KG1 (cell line): ENCODE measurements around the gene CACNB4.
"Not testable (repeated sequence)": the region's sequence is repeated elsewhere in the genome, so short reads cannot be mapped to it uniquely, and the experiment has no call there.

ENCODE experiments used
- DNase-seq: peaks from one replicate; lab custom pipeline; 2025; lab: John Stamatoyannopoulos, UW

Gene CACNB4

DNA sequence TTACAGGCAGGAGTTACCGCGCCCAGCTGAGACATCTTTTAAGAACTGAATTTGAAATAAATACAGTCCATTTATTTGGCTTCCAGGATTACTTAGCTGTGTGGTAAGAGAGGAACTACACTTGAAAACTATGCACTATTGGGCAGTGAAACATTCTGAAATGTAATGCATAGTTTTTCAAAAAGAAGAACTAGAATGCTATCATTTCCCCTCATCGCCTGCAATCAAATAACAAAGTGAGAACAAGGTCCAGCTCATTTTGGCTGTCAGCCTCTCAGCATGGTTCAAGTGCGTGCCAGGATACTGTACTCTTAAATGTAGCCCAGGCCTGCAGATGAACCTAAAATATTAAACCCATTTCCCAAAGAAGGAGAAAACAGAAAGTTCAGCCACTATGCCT lies 194.0 kb downstream of the CACNB4 start:
- no peak for DNase-seq

DNA sequence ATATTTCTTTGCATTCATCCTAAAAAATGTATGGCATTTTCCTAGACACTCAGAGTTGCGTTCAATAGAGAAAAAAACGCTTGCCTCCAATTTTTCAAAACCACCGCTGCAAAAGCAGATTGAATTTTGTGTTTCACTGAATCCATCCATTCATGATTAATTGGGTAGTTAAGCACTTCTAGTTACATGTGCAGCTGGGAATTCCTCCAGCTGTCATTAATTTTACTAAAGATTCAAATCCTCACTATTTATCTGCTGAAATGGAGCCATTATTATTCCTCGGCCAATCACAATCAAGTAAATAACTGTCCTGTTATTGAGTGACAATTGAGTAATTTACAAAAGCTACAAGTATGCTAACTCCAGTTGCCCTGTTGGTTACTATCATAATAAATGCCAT lies 194.8 kb downstream of the CACNB4 start:
- DNase-seq, result no peak

DNA sequence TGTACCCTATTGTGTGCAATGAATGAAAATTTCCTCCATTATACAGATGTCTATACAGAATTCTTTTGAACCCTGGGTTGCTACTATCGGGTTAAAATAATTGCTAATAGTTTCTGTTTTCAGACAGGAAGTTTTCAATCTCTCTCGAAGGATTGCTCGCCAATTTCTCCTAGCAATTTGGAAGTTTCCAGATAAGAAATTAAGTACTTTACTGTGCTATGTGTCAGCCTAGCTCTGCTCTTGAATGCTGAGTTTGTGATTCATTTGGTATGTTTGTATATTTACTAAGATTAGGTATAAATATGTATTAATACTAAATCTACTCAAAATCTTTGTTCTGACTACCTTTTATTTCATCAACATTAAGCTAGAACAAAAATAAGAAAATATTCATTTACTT lies 196.0 kb downstream of the CACNB4 start:
- DNase-seq, result no peak

DNA sequence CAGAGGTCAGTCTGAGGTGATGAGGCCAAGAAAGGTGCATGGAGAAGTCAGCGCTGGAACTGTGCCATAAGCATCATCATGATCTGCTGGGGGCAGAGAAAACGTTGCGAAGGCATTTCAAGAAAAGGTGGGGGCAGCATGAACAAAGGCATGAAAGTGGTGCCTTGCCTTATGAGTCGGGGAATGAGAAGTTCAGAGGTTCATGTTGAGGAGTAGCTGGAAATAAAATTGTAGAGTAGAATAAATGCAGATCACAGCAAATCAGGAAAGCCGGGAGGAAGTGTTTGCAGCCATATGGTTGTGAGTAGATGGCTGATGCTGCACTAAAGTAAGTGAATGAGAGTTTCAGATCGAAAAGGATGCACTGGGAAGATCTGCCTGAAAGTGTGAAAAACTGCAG lies 198.5 kb downstream of the CACNB4 start:
- no peak for DNase-seq

GRCh38 chr2:151899156-151899555 lies 199.7 kb downstream of the CACNB4 start:
- no peak for DNase-seq

DNA sequence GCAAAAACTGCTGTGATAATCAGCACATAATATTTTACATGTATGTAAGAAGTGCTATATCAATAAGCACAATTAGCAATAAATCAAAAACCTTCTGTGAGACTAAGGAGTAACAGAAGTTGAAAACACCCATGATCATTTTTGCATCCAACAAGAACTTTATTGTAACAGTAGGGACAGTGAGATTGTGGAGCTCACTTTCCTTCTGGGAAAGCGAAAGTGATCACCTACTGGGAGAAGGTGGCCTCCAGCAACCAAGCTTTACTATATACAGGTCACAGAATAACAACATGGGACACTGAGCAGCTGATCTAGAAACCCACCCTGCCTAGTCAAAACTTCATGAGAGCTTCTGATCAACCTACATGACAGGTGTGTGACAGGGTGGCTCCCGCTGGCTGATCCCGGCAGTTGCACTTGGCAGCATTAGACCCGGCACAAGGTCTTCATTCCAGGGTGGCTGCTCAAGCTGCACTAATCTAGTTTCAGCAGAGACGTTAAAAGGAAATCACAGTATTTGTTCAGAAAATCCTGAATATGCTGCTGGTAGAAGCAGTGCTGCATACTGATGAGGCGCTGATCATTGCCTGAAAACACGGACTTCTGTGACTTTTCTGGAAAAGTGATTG lies 207.2 kb downstream of the CACNB4 start:
- no peak for DNase-seq

DNA sequence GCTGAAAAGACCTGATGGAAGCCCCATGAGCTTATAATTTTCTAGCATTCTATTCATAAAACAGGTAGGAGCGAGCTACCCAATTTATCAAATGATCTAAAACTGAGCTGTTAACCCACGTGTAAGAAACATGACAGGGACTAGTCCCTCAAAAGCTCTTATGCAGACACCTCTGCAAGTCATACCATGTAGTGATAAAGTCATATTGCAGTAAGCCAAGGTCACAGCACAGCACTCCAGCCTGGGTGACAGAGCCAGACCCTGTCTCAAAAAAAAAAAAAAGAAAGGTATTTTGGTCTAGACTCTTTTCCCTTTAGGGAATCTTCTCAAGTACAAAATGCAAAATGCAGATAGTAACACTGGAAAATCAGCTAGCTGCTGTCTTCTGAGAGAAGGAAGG lies 211.7 kb downstream of the CACNB4 start:
- no peak for DNase-seq

DNA sequence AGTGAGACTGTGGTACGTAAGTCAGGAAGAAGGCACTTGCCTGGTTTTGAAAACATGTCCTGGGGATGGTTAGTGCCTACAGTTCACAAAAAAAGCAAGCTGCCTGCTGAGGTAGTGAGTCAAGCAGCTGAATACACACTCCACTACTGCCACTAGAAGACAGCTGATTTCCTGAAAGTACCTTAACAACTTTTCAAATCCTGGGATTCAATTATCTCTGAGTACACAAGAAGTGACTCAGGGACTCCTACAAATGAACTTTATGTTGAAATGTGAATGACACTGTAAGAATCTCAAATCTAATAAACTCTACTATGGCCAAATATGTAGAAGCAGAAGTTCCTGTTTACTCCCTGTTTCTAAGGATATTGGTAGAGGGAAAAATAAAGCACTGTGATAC lies 212.6 kb downstream of the CACNB4 start:
- DNase-seq, result no peak

DNA sequence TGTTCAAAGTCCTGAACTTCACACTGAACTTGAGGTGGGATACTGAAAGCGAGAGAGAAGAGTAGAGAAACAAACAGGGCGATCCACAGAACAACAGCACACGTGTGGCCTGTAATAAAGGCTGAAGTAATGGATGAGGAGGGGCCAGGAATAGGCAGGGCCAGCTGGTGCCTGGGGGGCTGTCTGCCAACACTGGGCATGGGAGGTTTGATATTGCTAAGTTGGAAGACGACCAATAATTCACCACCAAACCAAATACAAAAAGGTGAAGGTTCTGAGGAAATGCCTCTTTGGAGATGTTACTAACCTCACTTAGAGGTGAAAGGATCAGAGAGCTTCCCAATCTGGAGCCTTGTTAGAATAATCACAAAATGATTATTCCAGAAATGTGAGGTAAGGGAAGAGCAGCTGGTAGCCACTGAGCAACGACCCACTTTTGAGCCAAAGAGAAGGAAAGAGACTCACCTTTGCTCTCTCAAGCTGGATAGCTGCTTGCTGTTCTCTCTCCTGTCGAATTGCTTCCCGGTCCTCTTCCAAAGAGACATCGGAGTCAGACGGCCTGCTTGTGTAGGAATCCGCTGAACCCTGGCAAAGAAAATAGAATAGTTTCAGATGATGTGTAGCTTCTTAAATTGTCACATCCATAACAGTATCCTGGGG lies 215.9 kb downstream of the CACNB4 start:
- no peak for DNase-seq

DNA sequence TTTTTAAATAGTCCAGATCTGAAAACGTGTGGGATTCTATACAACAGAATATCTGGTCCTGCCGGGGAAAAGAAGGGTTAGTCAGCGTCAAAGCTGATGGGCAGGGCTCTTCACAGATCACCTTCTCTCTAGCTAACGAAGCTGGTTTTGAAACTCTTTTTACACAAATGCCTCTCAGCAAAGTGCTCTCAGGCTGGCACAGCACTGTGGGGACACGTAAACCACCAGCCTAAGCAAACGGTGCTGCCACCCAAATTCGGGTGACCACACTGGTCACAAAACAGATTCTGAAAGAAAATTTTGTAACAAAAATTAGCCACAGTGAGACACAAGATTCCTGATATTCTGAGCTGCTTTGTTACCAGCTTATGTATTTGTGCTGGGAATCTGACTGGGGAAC lies 217.5 kb downstream of the CACNB4 start:
- DNase-seq, result no peak

GRCh38 chr2:151880586-151880985 lies 218.3 kb downstream of the CACNB4 start:
- no peak for DNase-seq

- DNase-seq, result peak; percentile 16
Observed at GRCh38 chr2:151878655-151879563, 219.9 kb downstream of the CACNB4 start.

- DNase-seq, result no peak
Observed at GRCh38 chr2:151878204-151878603, 220.6 kb downstream of the CACNB4 start.

- not testable (repeated sequence) for DNase-seq
Observed at GRCh38 chr2:151875631-151876030, 223.2 kb downstream of the CACNB4 start.

GRCh38 chr2:151872463-151872862 lies 226.4 kb downstream of the CACNB4 start:
- no peak for DNase-seq

- DNase-seq, result no peak
Observed at GRCh38 chr2:151869291-151869690, 229.6 kb downstream of the CACNB4 start.

DNA sequence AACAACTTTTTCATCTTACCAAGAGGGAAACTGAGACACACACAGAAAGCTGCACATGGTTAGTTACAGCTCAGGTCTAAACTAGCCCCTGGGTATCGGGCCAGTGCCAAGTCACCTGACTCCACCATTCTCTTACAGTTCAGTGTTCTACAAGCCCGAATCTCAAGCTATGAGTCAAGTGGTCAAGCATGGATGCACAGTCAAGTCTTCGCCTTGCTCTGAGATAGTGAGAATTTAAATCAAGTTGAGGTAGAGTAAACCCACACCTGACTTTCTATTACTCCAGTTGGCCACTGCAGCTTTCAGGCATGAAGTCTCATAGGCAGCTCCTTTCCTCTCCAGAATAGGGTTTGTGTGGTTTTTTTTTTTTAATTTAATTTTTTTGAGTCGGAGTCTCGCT lies 236.1 kb downstream of the CACNB4 start:
- DNase-seq, result no peak

- no peak for DNase-seq
Observed at GRCh38 chr2:151861174-151861573, 237.7 kb downstream of the CACNB4 start.

DNA sequence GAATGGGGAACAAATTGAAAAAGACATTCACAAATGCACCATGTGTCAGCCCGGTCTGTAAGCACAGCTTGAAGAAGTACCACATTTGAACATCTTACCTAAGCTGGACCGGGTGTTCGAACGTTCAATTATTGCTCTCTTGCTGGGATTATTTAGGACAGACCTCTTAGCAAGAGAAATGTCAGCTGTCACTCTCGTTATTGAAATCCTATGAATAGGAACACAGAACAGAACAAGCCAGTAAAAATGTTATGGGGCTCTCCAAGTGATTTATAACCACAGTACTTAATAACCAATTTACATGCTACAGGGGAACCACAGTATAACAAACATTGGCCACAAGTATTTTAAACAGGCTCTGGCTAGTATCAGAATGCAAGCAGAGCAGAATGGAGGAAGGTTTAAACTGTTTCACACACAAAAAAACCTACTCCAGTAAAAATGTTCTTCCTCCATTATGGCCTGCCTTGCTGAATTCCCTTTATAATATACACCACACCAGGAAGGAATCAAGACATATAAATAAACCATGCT lies 238.2 kb downstream of the CACNB4 start:
- no peak for DNase-seq

DNA sequence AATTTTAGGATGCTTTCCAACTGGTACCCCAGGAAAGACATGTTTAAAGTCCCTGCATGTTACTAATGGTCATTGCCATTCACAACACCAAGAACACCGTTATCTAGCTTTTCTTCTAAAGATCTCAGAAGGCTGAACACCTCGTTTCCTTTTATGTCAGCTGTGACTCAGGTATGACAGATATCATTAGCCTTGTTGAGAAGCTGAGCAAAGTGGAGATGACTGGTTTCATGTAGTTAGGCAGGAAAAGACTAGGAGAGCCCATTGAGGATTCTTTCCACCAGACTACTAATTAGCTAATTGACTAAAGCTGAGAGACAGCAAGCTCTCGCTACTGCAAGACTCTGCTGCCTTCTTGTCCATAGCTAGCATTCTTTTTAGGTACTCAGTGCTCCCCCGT lies 238.6 kb downstream of the CACNB4 start:
- no peak for DNase-seq

DNA sequence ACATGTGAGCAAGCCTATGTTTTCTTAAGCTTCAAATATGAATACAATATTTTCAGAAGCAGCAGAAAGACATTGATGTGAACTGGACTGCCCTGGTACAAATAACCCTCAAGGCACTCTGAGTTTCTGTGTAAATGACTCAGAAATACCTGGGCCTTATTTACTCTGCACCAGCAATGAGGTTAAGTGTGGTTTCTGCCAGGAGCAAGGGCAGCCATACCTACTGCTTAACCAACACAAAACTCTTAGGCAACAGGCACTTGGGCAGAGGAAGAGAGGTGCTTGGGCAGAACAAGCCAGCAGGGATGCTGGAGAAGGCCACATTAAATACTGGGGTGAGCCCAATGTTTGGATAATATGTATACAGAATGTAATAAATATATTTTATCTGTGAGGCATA lies 241.2 kb downstream of the CACNB4 start:
- DNase-seq, result no peak

GRCh38 chr2:151855111-151855510 lies 243.7 kb downstream of the CACNB4 start:
- DNase-seq, result no peak
